ENCODE measurements around the gene AVPI1.
A peak's percentile ranks its signal among the peaks of the same experiment; 100 is the strongest.
"Not testable (repeated sequence)": the region's sequence is repeated elsewhere in the genome, so short reads cannot be mapped to it uniquely, and the experiment has no call there.

Gene AVPI1

DNA sequence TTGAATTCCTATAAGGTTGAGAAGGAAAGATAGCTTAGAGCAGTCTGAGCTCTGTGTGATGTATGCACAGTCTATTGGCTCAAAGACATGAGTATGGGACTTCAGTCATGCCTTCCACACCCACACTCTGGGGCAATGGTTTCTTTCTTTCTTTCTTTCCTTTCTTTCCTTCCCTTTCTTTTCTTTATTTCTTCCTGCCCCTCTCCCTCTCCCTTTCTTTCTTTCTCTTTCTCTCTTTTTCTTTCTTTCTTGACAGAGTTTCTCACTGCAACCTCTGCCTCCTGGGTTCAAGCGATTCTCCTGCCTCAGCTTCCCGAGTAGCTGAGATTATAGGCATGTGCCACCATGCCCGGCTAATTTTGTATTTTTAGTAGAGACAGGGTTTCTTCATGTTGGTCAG is 48.0 kb downstream of the AVPI1 start:
- not testable (repeated sequence) for DNase-seq

- no peak for DNase-seq
Measured at GRCh38 chr10:97635577-97635976, 51.5 kb downstream of the AVPI1 start.

- no peak for DNase-seq
Measured at GRCh38 chr10:97633921-97634320, 53.1 kb downstream of the AVPI1 start.

GRCh38 chr10:97632949-97633884 is 53.8 kb downstream of the AVPI1 start, which contains the start of gene MORN4:
Gene MORN4, minus strand, starts transcription at chr10:97633500. Its CDS starts 13,847 bp downstream, at chr10:97619653.
- DNase-seq = peak; percentile 85

GRCh38 chr10:97631098-97631497 is 55.9 kb downstream of the AVPI1 start:
- DNase-seq = no peak

GRCh38 chr10:97629289-97629688 is 57.8 kb downstream of the AVPI1 start:
- DNase-seq = no peak

DNA sequence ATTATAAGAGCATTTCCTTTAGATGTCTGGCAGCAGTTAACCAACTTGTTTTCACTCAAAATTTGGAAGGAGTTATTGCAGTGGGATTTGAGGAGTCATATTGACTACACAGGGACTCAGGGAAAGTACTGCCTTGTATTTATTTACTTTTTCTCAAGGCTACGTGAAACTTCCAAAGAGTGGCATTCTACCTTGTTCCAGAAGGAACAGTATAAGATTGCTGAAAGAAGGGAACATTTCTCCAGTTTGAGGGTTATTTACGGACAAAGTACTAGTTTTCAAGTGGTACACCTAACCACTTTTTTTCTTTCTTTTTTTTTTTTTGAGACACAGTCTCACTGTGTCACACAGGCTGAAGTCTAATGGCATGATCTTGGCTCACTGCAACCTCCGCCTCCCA is 58.8 kb downstream of the AVPI1 start:
- DNase-seq = no peak

DNA sequence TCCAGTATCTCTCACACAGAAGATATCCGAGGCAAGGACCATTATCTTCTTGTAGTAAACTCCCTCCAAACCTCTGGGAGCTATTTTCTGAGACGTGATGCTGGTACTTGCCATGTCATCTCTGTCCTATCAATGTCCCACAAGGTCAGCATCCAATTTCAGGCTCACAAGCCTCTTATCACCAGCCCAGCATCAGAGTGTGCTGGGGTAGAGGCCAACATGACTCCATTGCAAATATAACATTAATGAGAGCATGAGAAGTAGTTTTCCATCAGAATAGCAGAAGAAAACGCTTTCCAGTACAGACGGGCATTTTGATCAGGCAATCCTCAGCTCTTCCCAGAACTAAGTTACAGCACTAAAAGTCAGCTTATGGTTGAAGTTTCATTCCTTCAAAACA is 59.3 kb downstream of the AVPI1 start:
- DNase-seq = no peak

Data from activated CD4-positive, CD25-positive, alpha-beta regulatory T cell treated with anti-CD3 and anti-CD28 coated beads, Interleukin-2, amount 50 U/mL, for 72 hours (primary cell).